Hematopoietic multipotent progenitor cell treated with erythropoietin and hydrocortisone succinate and interleukin-3 and kit ligand, for 17 days (in vitro differentiated cells): ENCODE measurements around the gene RBM33.
"Not testable (repeated sequence)": the region's sequence is repeated elsewhere in the genome, so short reads cannot be mapped to it uniquely, and the experiment has no call there.

Source experiments
- DNase-seq: peaks from one replicate; pipeline ENCODE4 v3.0.0-alpha.2; 2015; ENCODE audit warnings: low spot score

The RBM33 gene

DNA sequence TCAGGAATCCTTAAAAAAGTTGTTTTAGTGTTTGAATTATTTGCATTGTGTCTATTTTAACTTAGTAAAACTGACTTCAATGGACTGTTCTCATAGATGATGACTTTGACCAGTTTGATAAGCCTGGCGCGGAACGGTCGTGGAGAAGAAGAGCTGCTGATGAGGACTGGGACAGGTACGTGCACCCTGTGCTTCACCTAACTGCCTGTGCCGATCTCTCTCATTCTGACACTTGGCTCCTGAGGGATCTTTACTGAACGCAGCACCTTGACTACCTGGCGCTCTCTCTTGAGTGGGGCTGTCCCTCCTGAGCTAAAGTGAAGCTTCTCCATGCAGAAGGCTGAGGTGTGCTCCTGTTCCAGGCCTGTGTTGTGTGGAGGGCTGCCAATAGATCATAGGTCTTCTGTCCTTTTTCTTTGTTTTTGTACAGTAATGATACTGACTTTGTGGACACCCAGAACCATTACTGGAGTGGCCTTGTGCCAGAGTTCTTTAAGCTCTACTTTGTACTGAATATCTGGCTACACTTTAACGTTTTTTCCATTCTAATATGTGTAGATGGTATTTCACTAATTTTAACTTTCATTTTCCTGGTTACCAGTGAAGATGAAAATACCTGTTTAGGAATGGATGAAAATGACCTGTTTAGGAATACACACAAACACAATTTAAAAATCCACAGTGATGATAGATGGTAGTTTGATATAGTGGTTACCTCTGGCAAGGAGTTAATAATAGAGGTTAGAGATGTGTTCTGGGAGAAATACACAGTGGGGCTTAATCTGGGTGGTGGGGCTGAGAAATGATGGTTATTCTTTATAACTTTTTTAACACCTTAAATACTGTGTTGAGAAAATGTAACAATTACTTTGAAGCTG lies 20.9 kb downstream of the RBM33 start:
- no peak for DNase-seq

DNA sequence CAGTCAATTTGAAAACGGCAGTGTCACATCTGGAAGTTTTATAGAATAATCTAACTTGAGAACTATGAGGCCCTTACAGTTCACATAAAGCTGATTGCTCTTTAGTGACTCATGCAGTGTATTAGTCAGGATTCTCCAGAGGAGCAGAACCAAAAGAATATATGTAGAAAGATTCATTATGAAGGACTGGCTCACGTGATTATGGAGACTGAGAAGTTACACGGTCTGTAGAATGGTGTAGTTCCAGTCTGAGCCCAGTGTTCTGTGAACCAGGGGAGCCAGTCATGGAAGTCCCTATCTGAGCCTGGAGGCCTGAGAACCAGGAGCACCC lies 21.5 kb downstream of the RBM33 start:
- DNase-seq: peak; percentile 24

DNA sequence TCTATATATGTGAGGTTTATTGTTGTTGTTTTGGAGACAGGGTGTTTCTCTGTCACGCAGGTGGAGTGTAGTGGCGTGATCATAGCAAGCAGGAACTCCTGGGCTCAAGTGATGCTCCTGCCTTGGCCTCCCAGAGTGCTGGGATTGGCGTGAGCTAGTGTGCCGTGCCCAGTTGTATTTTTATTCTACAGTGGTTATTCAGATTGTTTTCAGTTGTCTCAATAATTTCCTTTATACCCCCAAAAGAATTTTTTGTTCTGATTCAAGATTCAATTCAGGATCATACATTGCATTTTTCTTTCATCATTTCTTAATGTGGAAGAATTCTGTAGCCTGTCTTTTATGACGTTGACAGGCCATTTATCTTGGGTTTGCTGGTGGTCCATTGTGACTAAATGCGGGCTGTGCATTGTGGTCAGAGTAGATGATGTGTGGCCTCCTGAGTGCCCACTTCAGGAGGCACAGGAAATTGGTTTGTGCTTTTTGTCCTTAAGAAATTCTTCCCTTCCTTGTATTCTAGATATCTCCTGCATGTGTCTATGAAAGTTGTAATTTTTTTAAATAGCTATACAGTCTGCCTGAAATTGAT lies 22.9 kb downstream of the RBM33 start:
- no peak for DNase-seq

DNA sequence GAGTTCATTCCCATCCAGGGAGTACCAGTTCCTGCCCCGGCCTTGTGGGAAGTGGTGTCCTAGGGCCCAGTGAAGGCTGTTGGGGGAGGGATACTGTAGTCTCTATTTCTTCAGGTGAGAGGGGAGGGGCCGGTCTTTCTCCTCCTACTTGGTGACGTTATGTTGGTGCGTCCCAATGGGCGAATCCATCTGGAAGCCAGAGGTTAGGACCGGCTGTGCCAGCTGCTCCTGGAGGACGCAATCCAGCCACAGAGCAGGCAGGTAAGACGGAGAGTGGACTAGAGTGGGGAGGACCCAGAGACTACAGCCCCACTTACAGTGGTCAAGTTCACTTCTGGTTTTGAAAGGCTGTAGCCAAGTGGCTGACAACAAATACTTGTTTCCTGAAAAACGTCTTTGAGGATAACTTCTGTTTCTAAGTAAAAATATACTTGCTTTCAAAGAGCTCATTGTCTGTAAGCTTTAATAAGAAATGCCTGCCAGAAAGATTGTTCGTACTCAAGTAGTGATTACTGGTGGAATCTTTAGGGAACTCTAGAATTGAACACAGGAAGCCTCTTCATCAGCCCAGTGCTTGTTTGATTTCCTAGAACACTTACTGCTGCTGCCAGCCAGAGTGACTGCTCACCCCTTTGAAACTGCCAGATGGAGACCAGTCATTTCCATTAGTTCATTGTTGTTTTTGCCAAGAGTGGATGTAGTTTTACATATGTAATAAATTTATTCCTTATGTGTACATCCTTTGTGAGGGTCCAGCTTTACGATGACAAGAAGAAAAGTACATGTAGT lies 25.4 kb downstream of the RBM33 start:
- DNase-seq: no peak

DNA sequence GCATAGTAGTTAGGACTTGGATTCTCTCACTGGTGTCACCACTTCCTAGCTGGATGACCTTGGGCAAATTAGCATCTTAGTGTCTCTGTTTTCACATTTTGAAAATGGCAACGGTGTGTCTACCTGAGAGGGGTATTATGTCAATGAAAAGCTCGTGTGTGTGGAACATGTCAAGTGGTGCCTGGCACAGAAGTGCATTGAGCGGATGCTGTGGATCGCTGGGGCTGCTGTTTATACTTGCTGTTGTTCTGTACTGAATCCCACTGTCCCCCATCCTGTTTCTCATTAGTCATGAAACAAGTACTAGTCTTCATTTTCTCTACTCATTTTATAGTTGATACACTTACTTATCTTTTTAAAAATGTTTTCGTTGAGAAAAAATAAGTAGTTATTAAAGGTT lies 26.1 kb downstream of the RBM33 start:
- DNase-seq: no peak

DNA sequence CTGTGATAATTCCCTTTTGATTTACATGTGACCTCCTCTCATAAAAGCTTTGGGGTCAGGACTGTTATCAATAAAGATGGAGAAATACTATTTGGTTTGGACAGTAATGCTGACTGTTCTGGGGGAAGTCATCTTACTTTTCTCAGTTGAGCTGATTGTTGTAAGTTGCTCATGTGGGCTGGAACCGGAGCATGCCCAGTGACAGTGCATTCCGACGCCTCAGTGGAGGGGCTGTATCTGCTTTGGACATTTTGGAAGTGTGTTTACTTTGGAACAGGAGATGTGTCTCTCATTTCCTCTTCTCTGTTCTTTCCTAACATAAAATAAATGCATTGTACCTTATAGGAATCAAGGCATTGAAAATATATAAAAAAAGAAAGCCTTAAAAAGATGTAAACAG lies 30.1 kb downstream of the RBM33 start:
- DNase-seq: no peak

DNA sequence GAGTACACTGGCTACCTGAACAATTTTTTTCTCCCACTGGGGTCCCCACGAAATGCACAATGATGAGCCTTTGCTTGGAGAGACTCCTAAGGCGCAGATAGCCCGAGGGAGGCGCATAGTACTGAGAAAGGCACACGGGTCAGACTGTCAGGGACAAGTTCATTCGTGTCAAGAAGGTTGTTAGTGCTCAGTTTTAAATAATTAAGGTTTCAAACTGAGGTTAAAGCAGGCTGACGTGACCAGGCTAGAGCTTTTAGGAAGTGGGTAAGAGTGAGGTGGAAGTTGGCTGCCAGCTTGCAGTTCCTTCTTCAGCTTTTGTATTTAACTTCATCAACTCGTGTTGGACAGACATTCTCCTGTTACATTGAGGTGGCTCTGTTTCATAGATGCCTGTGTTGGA lies 31.6 kb downstream of the RBM33 start:
- DNase-seq: no peak

DNA sequence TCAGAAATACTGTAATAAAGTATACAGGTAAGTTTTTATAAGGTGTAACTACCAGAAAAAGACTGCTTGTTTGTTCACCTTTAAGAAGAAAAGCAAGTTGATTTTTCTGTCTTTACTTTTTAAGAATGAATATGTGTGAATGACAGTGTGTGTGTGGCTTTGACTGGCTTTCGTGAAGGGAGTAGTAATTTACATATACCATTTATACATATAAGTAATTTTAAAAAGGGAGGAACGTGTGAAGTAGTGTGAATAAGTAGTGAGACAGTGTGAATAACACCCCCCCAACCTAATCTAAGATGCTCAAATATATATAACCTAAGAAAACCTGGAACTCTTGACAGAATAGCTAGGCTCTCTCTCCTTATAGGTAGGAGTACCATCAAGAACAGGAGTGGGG lies 33.2 kb downstream of the RBM33 start:
- no peak for DNase-seq

DNA sequence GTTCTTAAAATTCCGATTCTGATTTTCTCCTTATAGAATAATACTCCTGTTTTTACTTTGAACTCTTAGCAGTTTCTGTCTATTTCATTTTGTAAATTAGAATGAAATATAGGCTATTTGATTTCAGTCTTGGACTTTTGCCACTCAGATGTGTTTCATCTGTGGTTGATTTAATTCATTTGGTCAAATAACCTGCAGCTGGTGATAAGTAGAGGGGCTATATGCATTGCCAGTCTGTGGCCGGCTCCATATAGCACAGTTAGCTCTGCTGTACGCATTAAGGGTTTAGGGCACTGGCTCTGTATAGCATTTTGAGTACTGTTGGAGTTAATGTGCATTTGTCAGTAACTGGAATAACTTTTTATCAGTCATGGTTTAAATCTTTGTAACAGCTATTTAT lies 35.7 kb downstream of the RBM33 start:
- DNase-seq: no peak

DNA sequence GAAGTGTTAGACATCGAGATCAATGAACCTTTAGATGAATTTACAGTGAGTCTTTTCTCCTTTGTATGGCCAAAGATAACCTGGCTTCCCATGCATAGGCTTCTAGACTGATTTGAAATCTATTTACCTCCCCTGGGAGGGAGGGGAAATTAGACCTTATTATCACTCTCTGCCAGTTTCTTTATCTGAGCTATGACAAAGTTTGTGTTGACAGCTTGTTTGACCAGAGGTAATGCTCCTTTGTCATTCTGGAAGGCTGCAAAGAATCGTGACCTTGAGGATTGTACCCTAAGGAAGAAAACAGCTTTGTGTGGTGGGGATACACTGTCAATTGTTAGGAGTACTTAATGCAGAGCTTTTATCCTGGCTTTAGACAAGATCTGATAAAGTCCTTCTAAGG lies 36.4 kb downstream of the RBM33 start:
- DNase-seq: no peak

DNA sequence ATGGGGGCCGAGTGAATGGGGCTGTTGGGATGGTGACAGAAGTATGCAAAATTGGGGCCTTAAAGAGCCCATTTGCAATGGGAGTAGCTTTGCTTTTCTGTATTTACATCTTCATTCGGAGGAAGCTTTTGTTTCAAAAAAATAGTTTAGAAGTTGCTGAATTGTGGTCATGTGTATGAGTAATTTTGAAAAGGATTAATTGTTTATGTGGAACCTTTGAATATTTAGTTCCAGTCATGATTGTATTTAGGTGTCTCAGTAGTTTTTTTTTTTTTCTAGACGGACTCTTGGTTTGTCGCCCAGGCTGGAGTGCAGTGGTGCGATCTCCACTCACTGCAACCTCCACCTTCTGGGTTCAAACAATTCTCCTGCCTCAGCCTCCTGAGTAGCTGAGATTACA lies 37.2 kb downstream of the RBM33 start:
- no peak for DNase-seq

DNA sequence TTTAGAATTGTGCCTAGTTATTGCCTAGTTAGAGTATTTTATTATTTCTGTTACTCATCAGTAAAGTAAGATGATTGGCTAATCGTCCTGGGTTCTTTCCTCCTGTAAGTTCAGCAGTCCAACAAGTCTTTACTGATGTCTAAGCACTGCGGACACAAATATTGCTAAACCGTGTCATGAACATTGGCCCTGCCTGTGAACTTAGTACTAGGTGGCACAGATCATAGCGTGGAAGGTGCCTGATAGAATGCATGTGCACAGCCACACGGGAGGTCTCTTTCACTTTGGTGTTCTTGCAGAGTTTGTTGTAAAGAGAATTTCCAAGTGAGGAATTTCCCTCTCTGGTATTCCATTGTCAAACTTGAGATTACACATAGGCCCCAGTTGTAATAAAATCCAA lies 38.0 kb downstream of the RBM33 start:
- no peak for DNase-seq

DNA sequence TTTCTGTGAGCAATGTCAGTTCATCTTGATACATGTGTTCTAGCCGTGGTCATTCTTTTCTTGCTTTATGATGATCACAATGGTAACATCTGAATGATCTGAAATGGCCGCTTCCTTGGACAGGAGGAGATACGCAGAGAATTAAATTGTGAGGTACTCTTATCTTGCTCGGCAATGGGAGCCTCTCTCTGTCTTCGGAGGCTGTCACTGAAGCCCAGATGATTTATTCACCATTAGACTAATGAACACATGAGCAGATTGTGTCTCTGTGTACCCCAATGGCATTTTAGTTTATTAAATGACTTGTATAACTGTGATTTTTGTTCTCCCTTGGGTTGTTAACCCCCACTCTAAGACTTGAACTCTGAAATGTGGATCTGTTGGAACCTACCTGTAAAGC lies 38.6 kb downstream of the RBM33 start:
- DNase-seq: no peak

DNA sequence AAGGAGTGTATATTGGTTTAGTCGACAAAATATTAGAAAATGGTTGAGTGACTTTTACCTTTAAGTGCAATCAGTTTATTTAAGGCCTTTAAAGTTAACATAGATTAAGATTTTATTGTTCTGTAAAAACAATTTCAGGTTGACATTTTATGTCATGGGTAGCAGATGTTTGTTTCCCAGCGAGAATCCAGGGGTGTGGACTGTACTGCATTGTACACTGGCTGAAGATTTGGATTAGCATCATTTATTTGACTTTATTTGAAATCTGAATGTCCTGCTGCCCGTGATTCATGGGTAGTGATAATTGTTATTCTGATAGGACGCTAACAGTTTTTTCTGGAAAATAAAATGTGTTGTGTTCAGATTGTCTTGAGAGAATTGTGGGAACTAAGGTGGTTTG lies 39.3 kb downstream of the RBM33 start:
- no peak for DNase-seq

DNA sequence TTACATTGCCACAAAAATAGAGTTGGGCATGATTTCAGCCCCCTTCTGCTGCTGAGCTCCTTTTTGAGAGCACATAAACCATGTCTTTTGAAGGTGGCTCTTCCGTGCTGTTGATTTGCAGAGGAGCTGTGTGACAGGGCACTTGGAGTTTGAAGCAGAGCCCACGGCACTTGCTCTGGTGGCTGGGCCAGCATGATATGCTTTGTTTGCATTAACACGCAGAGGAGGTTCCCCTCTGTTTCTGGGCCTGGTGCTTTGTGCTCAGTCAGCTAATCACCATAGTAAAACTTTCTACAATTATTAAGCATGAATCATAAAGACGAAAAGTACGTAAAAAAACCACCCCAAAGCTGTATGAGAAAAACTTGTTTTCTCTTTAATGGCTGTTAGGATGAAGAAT lies 40.1 kb downstream of the RBM33 start:
- DNase-seq: no peak

DNA sequence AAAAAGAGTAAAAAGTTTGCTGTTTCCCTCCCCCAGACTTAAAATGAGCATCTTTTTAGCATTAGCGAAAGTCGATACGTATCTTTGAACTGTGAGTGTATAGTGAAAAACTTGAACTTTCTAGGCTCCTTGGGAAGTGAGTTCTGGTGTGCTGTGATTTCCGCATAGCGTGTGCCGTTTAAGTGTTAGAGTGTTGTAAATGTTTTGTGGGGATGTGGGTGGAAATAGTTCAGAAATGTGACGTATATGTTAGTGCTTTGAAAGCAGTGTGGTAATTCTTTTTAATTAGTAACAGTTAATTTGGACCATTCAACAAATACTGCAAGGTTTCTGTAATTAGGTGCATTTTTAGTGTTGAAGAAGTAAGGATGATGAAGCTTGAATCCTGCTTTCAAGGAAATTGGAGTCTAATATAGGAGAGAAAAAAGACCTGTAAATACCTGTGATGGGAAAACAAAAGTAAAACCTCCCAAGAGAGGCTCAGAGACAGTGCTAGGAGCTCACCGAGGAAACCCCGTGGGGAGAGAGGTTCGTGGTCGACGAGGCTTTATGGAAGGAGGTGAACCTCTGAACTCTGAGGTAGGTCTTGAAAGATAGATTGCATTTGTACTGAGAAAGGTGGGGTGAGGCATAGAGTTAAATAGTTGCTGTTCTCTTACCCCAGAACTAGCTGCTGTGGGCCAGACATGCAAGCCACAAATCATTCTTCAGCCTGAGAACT lies 40.8 kb downstream of the RBM33 start:
- DNase-seq: no peak

DNA sequence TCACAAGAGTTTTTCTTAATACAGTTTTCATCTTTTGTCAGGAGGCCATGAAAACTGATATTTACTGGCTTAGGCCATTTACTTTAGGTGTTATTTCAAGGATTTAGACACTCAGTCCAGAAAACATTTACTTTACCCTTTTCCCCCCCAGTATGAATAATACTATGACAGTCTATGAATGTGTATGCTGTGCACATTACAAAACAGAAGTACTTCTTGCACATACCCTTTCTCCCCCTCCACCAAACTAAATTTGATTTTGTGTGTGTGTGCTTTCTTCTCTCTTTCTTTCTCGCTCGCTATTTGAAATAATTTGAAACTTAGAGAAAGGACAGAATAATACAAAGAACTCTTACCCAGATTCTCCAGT lies 41.3 kb downstream of the RBM33 start:
- DNase-seq: no peak

DNA sequence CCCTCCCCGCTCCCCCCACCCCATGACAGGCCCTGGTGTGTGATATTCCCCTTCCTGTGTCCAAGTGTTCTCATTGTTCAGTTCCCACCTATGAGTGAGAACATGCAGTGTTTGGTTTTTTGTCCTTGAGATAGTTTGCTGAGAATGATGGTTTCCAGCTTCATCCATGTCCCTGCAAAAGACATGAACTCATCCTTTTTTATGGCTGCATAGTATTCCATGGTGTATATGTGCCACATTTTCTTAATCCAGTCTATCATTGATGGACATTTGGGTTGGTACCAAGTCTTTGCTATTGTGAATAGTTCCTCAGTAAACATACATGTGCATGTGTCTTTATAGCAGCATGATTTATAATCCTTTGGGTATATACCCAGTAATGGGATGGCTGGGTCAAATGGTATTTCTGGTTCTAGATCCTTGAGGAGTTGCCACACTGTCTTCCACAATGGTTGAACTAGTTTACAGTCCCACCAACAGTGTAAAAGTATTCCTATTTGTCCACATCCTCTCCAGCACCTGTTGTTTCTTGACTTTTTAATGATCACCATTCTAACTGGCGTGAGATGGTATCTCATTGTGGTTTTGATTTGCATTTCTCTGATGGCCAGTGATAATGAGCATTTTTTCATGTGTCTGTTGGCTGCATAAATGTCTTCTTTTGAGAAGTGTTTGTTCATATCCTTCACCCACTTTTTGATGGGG lies 42.3 kb downstream of the RBM33 start:
- DNase-seq: not testable (repeated sequence)

DNA sequence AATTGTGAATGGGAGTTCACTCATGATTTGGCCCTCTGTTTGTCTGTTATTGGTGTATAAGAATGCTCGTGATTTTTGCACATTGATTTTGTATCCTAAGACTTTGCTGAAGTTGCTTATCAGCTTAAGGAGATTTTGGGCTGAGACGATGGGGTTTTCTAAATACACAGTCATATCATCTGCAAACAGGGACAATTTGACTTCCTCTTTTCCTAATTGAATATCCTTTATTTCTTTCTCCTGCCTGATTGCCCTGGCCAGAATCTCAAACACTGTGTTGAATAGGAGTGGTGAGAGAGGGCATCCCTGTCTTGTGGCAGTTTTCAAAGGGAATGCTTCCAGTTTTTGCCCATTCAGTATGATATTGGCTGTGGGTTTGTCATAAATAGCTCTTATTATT lies 43.8 kb downstream of the RBM33 start:
- DNase-seq: not testable (repeated sequence)

DNA sequence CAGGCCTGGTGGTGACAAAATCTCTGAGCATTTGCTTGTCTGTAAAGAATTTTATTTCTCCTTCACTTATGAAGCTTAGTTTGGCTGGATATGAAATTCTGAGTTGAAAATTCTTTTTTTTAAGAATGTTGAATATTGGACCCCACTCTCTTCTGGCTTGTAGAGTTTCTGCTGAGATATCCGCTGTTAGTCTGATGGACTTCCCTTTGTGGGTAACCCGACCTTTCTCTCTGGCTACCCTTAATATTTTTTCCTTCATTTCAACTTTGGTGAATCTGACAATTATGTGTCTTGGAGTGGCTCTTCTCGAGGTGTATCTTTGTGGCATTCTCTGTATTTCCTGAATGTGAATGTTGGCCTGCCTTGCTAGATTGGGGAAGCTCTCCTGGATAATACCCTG lies 46.2 kb downstream of the RBM33 start:
- not testable (repeated sequence) for DNase-seq

DNA sequence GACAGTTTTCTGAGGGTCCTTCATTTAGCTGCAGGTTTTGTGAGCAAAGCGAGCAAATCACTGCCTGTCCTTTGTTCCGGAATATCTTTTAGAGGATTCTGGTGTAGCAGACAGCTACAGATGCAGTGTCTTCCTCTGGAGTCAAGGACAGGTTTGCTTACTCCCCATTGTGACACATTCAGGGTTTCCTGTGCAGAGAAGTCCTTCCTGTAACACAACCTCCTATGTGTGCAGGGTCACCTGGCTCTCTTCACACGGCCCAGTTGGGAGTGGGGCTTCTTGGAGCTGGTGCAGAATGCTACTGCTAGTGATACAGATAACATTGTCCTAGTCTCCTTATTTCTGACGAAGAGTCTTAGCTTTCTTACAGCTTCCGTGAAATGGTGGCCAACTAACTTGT lies 47.9 kb downstream of the RBM33 start:
- no peak for DNase-seq

DNA sequence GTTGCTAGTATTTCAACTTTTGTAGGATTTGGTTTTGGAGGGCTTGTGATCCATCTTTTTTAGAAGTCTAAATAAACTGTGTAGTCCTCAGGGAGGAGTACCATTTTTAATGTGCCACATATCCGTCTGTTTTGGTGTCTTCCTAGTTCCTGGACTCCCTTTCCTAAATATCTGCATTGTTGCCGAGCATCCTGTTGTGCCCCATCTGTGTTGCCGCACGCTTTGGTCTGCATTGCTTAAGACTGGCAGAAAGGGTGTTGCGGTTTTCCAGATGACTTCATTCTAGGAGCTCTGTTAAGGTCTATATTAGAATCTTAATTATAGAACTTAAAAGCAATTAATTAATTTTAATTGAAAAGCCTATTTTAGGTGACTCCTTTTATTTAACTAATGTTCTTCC lies 49.4 kb downstream of the RBM33 start:
- DNase-seq: no peak
